Measurements from ENCODE around the gene F10.

DNA sequence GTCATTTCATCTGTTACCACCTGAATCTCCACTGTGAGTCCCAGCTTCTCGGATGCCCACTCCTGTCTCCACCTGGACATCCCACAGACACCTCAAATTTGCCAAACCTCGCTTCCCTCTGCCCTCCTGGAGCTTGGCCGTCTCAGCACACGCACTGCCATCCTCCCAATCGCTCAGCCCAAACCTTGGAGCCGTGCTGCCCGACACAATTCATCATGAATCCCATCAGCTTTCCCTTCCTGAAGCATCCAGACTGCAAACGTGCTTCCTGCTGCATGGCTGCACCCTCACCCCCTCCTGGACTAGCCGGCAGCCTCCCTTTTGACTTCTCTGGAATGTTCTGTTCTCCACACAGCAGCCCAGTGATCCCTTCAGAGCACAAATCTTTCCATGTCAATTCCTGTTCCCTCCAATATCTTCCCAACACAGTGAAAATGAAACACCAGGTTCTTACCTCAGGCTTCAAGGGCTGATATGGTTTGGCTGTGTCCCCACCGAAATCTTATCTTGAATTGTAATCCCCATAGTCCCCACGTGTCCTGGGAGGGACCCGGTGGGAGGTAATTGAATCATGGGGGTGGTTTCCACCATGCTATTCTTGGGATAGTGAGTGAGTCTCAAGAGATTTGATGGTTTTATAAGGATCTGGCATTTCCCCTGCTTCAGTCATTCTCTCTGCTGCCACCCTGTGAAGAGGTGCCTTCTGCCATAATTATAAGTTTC, 34.8 kb downstream of the F10 start:
- TF ChIP-seq, protein P1, sequence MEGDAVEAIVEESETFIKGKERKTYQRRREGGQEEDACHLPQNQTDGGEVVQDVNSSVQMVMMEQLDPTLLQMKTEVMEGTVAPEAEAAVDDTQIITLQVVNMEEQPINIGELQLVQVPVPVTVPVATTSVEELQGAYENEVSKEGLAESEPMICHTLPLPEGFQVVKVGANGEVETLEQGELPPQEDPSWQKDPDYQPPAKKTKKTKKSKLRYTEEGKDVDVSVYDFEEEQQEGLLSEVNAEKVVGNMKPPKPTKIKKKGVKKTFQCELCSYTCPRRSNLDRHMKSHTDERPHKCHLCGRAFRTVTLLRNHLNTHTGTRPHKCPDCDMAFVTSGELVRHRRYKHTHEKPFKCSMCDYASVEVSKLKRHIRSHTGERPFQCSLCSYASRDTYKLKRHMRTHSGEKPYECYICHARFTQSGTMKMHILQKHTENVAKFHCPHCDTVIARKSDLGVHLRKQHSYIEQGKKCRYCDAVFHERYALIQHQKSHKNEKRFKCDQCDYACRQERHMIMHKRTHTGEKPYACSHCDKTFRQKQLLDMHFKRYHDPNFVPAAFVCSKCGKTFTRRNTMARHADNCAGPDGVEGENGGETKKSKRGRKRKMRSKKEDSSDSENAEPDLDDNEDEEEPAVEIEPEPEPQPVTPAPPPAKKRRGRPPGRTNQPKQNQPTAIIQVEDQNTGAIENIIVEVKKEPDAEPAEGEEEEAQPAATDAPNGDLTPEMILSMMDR (conservative IDR thresholded peaks at IDR 0.05; ENCODE audit: low read depth, low read length): no peak
- TF ChIP-seq EZH2phosphoT487 (IDR thresholded peaks at IDR 0.05; ENCODE audit: borderline replicate concordance, low read length): no peak

Measured in PC-3 (cell line).